Tibial artery (tissue), 4 donors: ENCODE results near the gene RXRA.

Source experiments
- DNase-seq, 2 donors: peaks; one replicate each; pipeline ENCODE4 v3.0.0-alpha.2; 2019
- H3K27ac ChIP-seq, 2 donors: fragments of 200-600 bp; sonication (generic) in 1 of 2; 1 replicate in 1 of 2; 2 replicates in 1 of 2; pipeline ENCODE4 v1.5.1; 2018 to 2019; ENCODE audit warnings: mild to moderate bottlenecking in 1 of 2
- H3K27me3 ChIP-seq, 2 donors: fragments of 200-600 bp; sonication (generic) in 1 of 2; one replicate each; pipeline versions ENCODE4 v1.5.1 to v1.6.0; 2016 to 2019
- H3K36me3 ChIP-seq, 3 donors: fragments of 200-600 bp; sonication (generic) in 2 of 3; one replicate each; pipeline ENCODE4 v1.5.1; 2016 to 2019; ENCODE audit warnings: mild to moderate bottlenecking in 2 of 3
- H3K4me1 ChIP-seq, 4 donors: fragments of 200-600 bp; sonication (generic) in 2 of 4; 1 replicate in 3 of 4; 2 replicates in 1 of 4; pipeline ENCODE4 v1.5.1; 2016 to 2019
- H3K4me3 ChIP-seq, 2 donors: fragments of 200-600 bp; sonication (generic) in 1 of 2; 1 replicate in 1 of 2; 2 replicates in 1 of 2; pipeline ENCODE4 v1.5.1; 2018 to 2019; ENCODE audit warnings: mild to moderate bottlenecking in 2 of 2
- H3K9me3 ChIP-seq, 3 donors: fragments of 200-600 bp; sonication (generic) in 1 of 3; one replicate each; pipeline ENCODE4 v1.5.1; 2016 to 2019
- CTCF ChIP-seq, 2 experiments: fragments of 200-600 bp in 1 of 2; fragments of 450-650 bp in 1 of 2; IDR thresholded peaks; one replicate each; pipeline ENCODE4 v1.5.1; 2017 to 2019; ENCODE audit warnings: antibody characterized with exemption in 2 of 2, mild to moderate bottlenecking in 1 of 2, moderate library complexity in 1 of 2
- intact Hi-C: fragments of 100-400 bp; cut with DNase I; formaldehyde crosslinking; loops from one replicate; pipeline ENCODE4 v1.15.0; 2023; ENCODE audit warnings: low total_unique reads

Gene RXRA

GRCh38 chr9:134436379-134436762, 110.1 kb downstream of the RXRA start:
- no peak overlapping the region for H3K4me3 ChIP-seq
- DNase-seq, result no peak
- peaks cover 14 to 42% (median 39%) of the 10 kb centered on the region in 3 donors for H3K36me3 ChIP-seq
- intact Hi-C loops, result no loop called here
- peak overlapping the region; percentile 71 to 86 for H3K27ac ChIP-seq
- peaks cover 13 to 59% (median 45%) of the 10 kb centered on the region in 4 donors for H3K4me1 ChIP-seq
- H3K27me3 ChIP-seq, result no peaks in the 10 kb centered on the region
- no peaks in the 10 kb centered on the region for H3K9me3 ChIP-seq
- no peak for TF ChIP-seq CTCF (IDR thresholded peaks at IDR 0.05)

DNA sequence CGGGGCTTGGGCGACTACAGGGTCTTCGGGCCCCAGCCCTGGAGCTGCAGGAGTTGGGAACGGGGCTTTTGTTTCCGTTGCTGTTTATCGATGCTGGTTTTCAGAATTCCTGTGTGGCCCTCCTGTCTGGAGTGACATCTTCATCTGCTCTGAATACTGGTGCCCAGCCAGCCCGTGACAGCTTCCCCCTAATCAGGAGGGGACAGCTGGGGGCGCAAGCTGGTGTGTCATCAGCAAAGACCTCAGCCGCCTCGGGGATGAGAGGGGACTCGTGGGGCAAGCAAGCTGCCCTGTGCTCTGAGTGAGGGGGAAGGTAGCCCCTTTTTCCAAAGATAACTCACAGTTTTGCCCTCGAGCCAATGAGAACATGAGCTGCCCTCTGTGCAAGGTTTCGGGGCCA, 110.7 kb downstream of the RXRA start:
- Histone ChIP-seq H3K4me3 (no peak overlapping the region), H3K27ac (peak overlapping the region; percentile 71 to 86), H3K36me3 (peaks cover 14 to 37% (median 34%) of the 10 kb centered on the region in 3 donors), H3K4me1 (peaks cover 13 to 57% (median 44%) of the 10 kb centered on the region in 4 donors), H3K9me3 (no peaks in the 10 kb centered on the region), H3K27me3 (peaks cover 0 to 4% of the 10 kb centered on the region in 2 donors)
- no peak for TF ChIP-seq CTCF (IDR thresholded peaks at IDR 0.05)
- DNase-seq, result no peak
- intact Hi-C loops, result no loop called here

- intact Hi-C loops, result no loop called here
- H3K4me3 ChIP-seq, result no peak overlapping the region
- TF ChIP-seq CTCF (IDR thresholded peaks at IDR 0.05), result no peak
- no peak for DNase-seq
- peaks cover 14 to 31% (median 30%) of the 10 kb centered on the region in 3 donors for H3K36me3 ChIP-seq
- peaks cover 0 to 5% of the 10 kb centered on the region in 2 donors for H3K27me3 ChIP-seq
- H3K27ac ChIP-seq, result no peak overlapping the region
- no peaks in the 10 kb centered on the region for H3K9me3 ChIP-seq
- peaks cover 12 to 57% (median 44%) of the 10 kb centered on the region in 4 donors for H3K4me1 ChIP-seq
Observed at GRCh38 chr9:134437403-134438194, 111.3 kb downstream of the RXRA start.

GRCh38 chr9:134438195-134438788, 112.0 kb downstream of the RXRA start:
- H3K4me3 ChIP-seq, result no peak overlapping the region
- intact Hi-C loops, result no loop called here
- peaks cover 0 to 11% of the 10 kb centered on the region in 2 donors for H3K27me3 ChIP-seq
- no peak for DNase-seq
- TF ChIP-seq CTCF (IDR thresholded peaks at IDR 0.05), result no peak
- peaks cover 14 to 31% (median 30%) of the 10 kb centered on the region in 3 donors for H3K36me3 ChIP-seq
- H3K9me3 ChIP-seq, result no peaks in the 10 kb centered on the region
- H3K27ac ChIP-seq, result no peak overlapping the region
- peaks cover 8 to 57% (median 44%) of the 10 kb centered on the region in 4 donors for H3K4me1 ChIP-seq

GRCh38 chr9:134439368-134439784, 113.1 kb downstream of the RXRA start:
- peaks cover 10 to 23% (median 21%) of the 10 kb centered on the region in 3 donors for H3K36me3 ChIP-seq
- no peak overlapping the region for H3K27ac ChIP-seq
- DNase-seq, result no peak
- no peak for TF ChIP-seq CTCF (IDR thresholded peaks at IDR 0.05)
- H3K4me3 ChIP-seq, result no peak overlapping the region
- H3K9me3 ChIP-seq, result no peaks in the 10 kb centered on the region
- peaks cover 8 to 52% (median 38%) of the 10 kb centered on the region in 4 donors for H3K4me1 ChIP-seq
- intact Hi-C loops, result no loop called here
- H3K27me3 ChIP-seq, result peaks cover 0 to 13% of the 10 kb centered on the region in 2 donors
